GM08714 (cell line): Measurements from ENCODE around the gene KLF6.
A peak's percentile ranks its signal among the peaks of the same experiment; 100 is the strongest.

Source experiments
- H3K4me3 ChIP-seq: fragments of 200-500 bp; sonication (Bioruptor generic); 2 replicates; pipeline ENCODE4 v1.5.1; 2014; ENCODE audit warnings: mild to moderate bottlenecking, low read length, inconsistent platforms
- ZNF274 ChIP-seq: IDR thresholded peaks from 2 replicates; pipeline ENCODE4 v1.6.1; 2012; ENCODE audit warnings: mild to moderate bottlenecking, low read depth, low read length

The KLF6 gene

DNA sequence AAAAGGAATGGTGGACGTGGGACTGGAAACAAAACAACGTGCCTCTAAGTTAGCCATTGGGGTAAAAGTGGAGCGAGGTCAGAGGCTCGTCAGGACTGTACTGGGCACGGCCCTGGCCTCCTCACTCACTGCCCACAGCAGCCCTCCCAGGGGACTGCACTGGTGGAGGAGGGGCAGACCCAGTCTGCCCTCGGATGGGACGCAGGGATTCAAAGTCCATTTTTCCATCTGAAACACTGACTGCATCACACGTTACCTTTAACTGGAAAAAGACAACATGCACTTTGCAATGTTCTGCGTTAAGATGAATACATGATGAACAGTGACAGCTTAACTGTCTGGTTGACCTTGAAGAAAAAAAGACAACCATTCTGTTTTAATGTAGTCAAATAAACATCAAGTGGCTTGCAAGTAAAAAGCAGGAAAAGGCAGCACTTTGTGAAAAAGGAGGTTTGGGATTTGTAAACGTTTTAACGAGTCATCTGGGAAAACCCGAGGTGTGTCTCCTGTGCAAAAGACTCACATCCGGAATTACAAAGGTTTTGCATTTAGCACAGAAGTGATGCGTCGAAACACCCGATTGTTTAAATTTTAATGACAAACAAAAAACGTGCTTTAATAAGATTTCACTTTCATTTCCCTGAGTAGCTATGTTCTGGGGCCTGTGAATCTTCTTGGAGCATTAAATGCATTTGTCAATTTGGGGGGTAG lies 18.8 kb downstream of the KLF6 start:
- no peak for TF ChIP-seq ZNF274
- H3K4me3 ChIP-seq = no peak overlapping the region

DNA sequence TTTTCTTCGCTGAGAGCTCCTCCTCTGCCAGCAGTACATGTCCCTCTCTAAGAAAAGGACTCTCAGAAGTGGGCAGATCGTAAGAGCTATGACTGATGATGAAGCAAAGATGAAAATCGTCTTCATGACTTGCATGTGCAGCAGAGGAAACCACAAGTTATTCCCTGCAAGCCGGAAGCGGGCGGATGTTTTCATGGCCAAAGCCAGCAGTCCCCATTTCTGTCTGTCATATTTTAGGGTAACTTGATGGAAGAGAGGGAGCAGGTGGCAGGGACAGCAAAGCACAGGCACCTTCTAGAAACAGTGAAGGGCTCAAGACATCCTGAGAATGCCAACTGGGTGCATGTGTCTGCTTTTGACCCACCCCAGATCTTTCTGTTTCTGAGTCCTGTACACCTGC lies 19.9 kb downstream of the KLF6 start:
- TF ChIP-seq ZNF274 = no peak
- H3K4me3 ChIP-seq = peak overlapping the region; percentile 6; the same call in 1 of the 2 replicates

DNA sequence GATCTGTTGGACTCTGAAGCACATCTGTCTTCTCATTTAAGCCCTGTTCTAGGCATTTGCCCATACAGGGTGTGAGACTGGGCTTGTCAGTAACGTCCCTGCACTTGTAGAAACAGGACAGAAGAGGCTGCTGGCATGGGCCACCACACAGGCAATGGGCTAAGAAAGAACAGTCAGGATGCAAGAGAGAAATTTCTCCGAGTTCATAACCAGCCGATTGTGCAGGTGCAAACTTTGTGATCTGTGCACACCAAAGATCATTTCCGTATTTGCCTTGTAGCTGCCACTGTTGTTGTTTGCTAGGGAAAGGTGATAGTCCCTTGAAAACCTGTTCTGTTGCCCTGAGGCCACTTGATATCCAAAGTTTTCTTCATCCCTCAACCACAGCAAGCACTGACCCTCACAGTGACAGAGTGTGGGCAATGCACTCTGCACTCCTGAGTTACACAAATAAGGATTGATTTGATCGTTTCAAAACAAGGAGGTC lies 20.3 kb downstream of the KLF6 start:
- H3K4me3 ChIP-seq = peak overlapping the region; percentile 6; the same call in 1 of the 2 replicates
- TF ChIP-seq ZNF274 = no peak

DNA sequence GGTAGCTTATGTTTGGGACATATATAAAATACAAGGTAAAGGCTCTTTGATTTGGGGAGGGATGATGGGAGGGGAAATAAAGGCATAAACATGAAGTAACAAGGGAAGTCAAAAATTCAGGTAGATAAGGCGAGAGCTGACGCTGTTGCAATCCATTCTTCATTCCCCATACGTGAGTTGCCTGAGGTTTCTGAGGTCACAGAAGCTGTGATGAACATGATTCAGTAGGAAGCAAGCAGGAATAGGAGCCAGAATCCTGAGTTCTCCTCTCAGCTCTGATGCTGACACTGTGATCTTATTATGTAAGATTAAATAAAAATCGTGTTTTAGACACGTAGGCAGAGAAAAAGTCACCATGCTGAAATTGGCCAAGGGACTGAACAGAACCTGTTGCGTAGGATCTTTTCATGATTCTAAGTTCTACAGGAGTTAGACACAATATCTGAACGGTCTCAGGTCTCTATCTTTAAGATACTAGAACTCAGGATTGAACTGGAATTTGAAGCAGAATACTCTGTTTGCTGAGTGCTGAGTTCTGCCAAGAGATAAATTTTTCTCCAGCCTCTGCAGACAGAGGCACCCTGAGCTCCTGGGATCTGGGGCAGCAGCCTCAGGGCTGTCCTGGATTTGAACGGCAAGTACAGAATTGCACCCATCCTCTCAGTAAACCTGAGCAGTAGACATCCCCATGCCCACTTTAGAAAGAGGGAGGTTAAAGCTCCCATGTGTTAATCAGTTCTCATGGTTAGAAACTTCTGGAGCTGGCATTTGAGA lies 21.0 kb downstream of the KLF6 start:
- TF ChIP-seq ZNF274 = no peak
- H3K4me3 ChIP-seq = no peak overlapping the region

DNA sequence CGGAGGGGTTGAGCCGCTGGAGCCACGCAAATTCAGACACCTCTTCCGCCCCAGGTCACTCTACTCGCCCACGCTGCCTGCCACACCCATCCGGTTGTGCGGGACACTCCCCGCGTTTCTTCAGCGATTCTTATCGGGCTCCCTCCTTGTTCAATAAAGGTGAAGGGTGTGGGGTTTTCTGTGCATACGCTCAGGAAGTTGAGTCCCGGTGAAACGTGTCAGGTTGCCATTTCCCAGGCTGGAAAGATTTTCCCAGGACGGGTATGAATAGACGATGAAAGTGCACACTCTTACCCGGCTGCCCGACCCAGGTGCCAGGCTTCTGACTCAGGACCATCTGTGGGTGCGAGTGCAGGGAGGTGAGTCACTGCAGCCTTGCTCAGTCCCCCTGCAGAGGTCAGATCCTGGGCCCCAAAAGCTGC lies 22.0 kb downstream of the KLF6 start:
- no peak for TF ChIP-seq ZNF274
- H3K4me3 ChIP-seq = no peak overlapping the region

DNA sequence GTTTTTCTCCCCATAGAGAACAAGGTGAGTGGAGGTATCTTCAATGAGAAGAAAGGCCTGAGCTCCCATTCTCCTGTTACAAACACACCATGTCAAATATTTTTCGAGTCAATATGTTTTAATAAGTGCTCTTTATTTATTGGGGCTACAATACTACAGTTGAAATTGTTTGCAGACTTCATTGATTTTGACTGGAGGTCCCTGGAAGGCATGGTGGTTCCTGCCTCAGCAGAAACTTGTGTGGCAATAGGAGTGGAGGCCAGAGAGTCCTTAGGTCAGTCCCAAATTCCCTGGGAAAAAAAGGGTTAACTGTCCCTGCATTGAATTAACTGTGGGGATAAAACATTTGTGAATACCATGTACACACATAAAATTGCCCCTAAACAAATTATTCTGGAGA lies 22.7 kb downstream of the KLF6 start:
- H3K4me3 ChIP-seq = no peak overlapping the region
- no peak for TF ChIP-seq ZNF274

GRCh38 chr10:3761904-3762303 lies 23.1 kb downstream of the KLF6 start:
- no peak for TF ChIP-seq ZNF274

GRCh38 chr10:3761021-3761686 lies 23.9 kb downstream of the KLF6 start:
- no peak overlapping the region for H3K4me3 ChIP-seq
- TF ChIP-seq ZNF274 = no peak

More at GRCh38 chr10:3761904-3762303, 23.1 kb downstream of the KLF6 start:
- H3K4me3 ChIP-seq = no peak overlapping the region

DNA sequence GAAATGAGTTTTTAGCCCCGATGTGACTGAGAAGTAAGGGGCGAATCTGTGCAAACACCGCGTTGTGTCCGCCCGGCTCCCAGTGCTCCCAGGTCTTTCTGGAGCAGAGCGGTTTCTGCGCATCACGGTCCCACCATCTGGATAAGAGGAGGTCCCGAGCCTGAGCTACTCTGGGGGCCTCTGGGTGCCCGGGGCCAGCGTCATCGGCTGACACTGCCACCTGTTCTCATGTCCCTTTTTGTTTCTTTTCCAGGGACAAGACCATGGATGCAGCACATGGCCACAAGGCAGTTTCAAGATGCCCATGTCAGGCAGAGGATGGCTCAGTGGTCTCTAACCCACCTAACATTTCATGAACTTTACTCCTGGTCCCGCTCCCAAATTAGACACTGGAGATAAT lies 24.9 kb downstream of the KLF6 start:
- no peak overlapping the region for H3K4me3 ChIP-seq
- TF ChIP-seq ZNF274 = no peak

DNA sequence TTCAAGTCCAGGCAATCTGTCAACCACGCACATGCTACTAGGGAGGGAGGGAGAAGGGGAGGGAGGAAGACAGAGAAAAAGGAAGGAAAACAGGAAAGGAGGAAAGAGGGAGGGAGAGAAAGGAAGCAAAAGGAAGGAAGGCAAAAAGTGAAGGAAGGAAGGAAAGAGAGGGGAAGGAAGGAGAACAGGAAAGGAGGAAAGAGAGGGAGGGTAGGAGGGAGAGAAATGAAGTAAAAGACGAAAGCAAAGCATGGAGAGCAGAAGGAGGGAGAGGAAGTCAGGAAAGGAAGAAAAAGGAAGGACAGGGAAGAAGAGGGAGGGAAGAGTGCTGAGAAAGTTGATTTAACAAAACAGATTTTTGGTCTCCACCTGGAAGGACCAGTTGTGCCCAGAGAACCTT lies 25.6 kb downstream of the KLF6 start:
- TF ChIP-seq ZNF274 = no peak
- H3K4me3 ChIP-seq = no peak overlapping the region

GRCh38 chr10:3758491-3758970 lies 26.5 kb downstream of the KLF6 start:
- no peak overlapping the region for H3K4me3 ChIP-seq
- TF ChIP-seq ZNF274 = no peak

DNA sequence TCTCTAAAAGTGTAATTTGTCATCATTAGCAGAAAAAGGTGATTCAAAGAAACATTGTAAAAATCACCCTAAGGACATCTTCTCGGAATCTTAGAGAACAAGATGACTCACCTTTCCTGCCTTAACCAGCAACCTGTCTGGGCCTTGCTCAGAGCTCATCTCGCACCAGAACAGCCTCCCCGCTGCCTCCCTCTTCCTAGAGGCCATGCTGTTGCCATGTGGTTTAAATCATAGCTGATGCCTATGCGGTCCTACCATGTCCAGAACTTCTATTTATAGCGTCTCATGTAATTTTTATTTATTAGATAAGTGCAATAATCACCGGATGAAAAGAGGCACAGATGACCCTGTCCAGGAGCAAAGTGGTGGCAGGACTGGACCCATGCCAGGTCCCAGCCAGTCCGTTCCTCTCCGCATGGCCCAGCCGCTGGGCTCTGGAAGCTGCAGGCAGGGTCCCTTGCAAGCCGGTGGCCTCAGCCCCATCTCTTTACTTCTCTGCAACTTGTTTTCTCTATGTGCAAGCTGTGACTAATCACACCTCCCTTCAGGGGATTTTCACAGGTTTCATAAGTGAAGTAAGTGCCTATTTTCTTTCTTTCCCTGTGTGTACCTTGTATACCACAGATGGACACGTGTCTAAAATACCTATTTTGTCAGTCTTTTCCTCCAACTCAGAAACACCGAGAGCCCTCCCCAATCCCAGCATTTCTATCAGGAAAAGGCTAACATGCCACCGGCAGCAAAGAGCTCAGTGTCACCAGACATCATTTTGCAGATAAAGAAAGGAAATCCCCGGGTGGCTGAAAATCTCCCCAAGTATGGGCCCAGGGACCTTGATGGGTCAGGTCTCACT lies 27.1 kb downstream of the KLF6 start:
- TF ChIP-seq ZNF274 = no peak
- no peak overlapping the region; the same call in 1 of the 2 replicates for H3K4me3 ChIP-seq

DNA sequence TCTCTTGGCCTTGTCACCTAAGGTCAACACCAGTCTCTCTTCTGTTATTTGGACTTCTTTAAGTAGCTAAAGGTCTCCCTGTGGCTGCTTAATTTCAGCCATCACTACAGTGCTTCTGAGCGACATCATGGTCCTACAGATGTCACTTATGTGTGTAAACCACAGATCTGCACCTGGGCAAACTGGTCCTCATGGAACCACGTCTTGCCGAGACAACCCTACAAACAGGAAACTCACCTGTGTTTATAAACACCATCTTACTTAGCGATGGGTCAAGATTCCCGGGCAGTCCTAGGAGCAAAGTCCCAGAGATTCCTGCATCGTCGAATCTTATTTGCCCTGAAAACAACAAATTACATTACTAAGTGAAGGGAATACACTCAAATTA lies 27.8 kb downstream of the KLF6 start:
- no peak overlapping the region for H3K4me3 ChIP-seq

DNA sequence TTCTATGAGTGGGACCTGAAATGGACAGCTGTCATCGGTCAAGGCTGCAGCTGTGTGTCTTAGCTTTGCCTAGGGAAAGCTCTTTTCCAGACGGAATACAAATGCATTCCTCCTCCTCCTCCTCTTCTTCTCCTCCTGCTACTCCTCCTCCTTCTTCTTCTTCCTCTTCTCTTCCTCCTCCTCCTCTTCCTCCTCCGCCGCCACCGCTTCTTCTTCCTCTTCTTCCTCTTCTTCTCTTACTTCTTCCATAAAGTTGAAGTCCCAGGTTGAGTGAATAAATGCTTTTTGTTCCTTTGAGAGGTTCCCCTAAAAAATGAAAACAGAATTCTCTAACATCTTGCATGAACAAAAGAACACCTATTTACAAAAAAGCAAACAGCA lies 28.7 kb downstream of the KLF6 start:
- no peak for TF ChIP-seq ZNF274
- H3K4me3 ChIP-seq = no peak overlapping the region

More for the DNA sequence above, 27.8 kb downstream of the KLF6 start:
- TF ChIP-seq ZNF274 = no peak
